ENCODE results near the gene PCNT.

GRCh38 chr21:46399129-46399528 is 75.2 kb downstream of the PCNT start:
- TF ChIP-seq EZH2 (IDR thresholded peaks at IDR 0.05; ENCODE audit: borderline replicate concordance, low read length): no peak
- TF ChIP-seq, protein P1, sequence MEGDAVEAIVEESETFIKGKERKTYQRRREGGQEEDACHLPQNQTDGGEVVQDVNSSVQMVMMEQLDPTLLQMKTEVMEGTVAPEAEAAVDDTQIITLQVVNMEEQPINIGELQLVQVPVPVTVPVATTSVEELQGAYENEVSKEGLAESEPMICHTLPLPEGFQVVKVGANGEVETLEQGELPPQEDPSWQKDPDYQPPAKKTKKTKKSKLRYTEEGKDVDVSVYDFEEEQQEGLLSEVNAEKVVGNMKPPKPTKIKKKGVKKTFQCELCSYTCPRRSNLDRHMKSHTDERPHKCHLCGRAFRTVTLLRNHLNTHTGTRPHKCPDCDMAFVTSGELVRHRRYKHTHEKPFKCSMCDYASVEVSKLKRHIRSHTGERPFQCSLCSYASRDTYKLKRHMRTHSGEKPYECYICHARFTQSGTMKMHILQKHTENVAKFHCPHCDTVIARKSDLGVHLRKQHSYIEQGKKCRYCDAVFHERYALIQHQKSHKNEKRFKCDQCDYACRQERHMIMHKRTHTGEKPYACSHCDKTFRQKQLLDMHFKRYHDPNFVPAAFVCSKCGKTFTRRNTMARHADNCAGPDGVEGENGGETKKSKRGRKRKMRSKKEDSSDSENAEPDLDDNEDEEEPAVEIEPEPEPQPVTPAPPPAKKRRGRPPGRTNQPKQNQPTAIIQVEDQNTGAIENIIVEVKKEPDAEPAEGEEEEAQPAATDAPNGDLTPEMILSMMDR (conservative IDR thresholded peaks at IDR 0.05 in 1 of 2, IDR thresholded peaks at IDR 0.05 in 1 of 2; ENCODE audit: extremely low read depth in 1 of 2, insufficient read depth in 1 of 2, low read depth in 1 of 2, low read length in 2 of 2): no peak

Measured in mammary epithelial cell (primary cell).